Stomach (tissue), 4 donors: ENCODE measurements around the gene ETS1.

Experiments used
- EP300 ChIP-seq: sonication (generic); formaldehyde crosslinking; IDR thresholded peaks from one replicate; pipeline ENCODE4 v1.6.1; 2017; ENCODE audit warnings: antibody characterized with exemption
- POLR2A ChIP-seq, 4 donors: fragments of 450-650 bp; IDR thresholded peaks; one replicate each; pipeline ENCODE4 v1.6.1; 2016; ENCODE audit warnings: antibody characterized with exemption in 4 of 4, control low read depth in 2 of 4, mild to moderate bottlenecking in 1 of 4, moderate library complexity in 1 of 4
- POLR2AphosphoS5 ChIP-seq, 3 donors: sonication (generic); formaldehyde crosslinking; IDR thresholded peaks; one replicate each; pipeline ENCODE4 v1.6.1; 2016; ENCODE audit warnings: antibody characterized with exemption in 3 of 3
- TF ChIP-seq, protein P1 (sequence below), 7 experiments: fragments of 450-650 bp in 4 of 7; fragments of 200-600 bp in 3 of 7; sonication (generic) in 3 of 7; IDR thresholded peaks; one replicate each; pipeline ENCODE4 v1.5.1; 2016 to 2019; ENCODE audit warnings: antibody characterized with exemption in 7 of 7, control low read depth in 2 of 7, mild to moderate bottlenecking in 1 of 7

DNA sequence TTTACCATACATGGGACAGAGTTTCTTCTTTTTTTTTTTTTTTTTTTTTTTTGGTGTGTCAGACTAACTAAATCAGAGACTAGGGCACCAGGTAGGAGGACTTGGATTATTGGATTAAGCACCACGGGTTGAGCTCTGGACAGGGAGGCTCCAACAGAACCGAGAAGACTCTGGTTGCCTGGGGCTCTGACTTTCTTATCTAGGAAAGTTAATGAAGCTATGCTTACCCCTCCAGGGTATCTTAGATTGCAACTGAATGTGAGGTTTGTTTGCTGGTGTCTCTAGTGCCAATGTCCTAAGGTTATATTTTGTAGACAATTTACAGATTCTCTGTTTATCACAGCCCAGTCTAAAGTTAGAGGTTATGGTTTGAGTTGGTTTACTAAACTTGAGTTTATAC is 18.1 kb downstream of the ETS1 start:
- TF ChIP-seq, protein P1, sequence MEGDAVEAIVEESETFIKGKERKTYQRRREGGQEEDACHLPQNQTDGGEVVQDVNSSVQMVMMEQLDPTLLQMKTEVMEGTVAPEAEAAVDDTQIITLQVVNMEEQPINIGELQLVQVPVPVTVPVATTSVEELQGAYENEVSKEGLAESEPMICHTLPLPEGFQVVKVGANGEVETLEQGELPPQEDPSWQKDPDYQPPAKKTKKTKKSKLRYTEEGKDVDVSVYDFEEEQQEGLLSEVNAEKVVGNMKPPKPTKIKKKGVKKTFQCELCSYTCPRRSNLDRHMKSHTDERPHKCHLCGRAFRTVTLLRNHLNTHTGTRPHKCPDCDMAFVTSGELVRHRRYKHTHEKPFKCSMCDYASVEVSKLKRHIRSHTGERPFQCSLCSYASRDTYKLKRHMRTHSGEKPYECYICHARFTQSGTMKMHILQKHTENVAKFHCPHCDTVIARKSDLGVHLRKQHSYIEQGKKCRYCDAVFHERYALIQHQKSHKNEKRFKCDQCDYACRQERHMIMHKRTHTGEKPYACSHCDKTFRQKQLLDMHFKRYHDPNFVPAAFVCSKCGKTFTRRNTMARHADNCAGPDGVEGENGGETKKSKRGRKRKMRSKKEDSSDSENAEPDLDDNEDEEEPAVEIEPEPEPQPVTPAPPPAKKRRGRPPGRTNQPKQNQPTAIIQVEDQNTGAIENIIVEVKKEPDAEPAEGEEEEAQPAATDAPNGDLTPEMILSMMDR (IDR thresholded peaks at IDR 0.05): no peak
- no peak for TF ChIP-seq EP300
- no peak for TF ChIP-seq POLR2AphosphoS5 (IDR thresholded peaks at IDR 0.05)
- no peak for TF ChIP-seq POLR2A (IDR thresholded peaks at IDR 0.05)
